Measurements from ENCODE around the gene CNTNAP5.

Gene CNTNAP5

DNA sequence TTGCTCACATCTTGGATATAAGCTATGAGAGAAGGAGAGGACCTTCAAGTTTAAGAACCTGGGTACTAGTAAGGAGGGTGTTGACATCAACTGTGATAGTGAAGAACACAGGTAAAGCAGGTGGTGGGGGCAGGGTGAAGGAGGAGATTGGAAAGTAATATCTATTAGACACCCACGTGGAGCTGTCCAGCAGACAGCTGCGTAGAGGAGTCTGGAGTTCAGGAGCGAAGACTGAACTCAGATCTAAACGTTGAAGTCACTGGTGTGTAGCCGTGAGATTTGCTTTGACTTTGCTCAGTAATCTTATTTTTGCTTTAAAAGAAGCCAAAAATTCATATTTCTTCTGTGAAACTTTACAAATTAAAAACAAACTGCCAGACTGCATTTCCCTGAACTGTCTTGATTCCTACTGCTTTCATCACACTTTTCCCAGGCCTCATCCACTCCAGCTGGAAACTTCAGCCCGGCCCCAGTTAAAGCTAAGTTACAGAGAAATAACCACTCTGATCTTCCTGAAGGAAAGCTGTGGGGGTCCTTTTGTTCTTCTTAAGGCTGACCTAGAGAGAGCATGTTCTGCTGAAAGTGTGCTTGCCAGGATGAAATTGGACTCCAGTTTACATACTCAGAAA, 533.3 kb downstream of the CNTNAP5 start:
- no peak for DNase-seq (ENCODE audit: low read depth)

DNA sequence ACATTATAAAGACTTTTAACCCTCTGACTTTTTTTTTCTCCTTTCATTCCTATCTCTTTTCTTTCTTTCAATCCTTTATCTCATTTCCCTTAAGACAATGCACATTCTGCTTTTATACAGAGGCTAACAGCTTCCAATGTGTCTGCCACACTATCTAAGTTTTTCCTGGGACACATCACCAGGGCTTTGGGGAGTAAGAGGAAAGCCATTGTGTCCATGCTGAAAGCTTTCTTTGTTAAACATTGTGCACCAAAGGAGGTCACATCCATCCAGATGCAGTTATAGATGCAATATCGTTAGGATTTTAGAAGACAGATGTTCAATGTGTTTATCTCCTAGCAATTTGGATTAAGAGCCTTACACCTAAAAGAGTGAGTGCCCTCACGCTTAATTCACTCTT, 534.1 kb downstream of the CNTNAP5 start:
- DNase-seq (ENCODE audit: low read depth) = no peak

DNA sequence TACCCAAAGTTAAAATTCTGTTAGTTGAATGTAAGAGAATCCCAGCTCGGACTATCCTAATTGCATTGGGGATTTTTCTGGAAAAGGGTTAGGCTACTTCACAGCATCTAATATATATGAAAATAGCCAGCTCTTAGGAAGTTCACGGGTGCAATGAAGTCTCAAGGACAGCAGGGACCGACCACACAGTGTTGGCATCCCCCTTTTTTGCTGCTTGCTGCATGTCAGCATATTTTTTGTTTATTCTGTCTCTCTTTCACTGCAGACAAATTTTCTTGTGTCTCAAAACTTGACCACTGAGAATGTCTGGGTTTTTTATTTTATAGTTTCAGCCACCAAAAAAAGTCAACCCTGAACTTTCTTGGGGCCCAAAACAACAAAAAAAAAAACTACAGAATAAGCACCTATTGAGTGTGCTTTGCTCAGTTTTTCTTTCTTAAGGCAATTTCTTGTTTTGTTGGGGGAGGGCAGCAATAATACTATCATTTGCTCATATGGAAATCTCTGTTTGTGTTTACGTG, 535.6 kb downstream of the CNTNAP5 start:
- no peak for DNase-seq (ENCODE audit: low read depth)

DNA sequence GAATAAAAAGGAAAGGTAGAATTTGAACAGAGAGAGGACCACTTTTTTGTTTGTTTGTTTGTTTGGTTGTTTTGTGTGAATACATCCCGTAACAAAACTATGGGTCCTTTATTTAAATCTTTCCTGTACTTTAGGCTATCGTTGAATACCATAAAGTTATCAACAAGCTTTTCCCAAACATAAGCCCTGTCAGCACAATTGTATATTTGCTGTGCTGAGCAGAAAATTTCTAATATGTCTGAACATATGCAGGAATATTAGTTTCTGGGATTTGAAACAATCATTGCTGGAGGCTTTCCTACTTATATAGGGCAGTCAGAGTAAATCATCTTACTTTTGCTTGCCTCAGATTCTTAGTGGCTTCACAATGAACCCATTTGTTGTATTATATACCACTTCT, 536.4 kb downstream of the CNTNAP5 start:
- DNase-seq (ENCODE audit: low read depth) = no peak

DNA sequence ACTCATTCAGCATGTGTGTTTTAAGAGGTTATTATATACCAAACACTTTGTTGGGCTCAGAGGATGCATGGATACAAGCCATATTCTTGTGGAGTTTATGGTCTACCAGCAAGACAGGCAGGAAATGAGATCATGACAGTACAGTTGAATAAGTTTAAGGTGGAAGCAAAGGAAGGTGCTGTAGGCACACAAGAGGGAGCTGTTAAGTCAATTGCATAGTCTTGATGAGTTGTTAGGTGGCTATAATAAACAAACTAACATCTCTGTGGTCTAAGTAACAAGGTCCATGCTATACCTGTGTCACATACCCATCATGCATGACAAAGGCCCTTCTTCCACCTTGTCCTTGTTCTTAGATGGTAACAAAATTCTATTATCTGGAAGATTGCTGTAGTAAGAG, 538.3 kb downstream of the CNTNAP5 start:
- no peak for DNase-seq (ENCODE audit: low read depth)

DNA sequence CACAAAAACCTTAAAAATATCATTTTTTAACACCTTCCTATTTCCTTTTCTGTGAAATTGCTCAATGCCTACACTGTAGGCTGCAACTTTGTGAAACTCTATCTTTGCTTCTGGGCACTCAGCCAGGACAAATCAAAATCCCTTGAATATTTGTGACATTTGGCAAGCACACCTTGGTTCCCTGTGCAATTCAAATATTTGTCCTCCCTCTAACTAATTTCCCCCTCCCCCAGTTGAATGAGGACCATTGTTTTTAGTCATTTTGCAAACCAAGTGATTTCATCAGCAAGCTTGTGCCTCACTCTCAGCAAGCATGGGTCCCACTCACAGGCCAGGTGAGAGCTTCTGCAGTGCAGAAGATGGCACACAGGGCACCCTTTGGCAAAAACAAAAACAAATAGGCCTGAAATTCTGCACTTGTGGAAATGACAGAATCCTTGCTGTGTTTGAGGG, 541.5 kb downstream of the CNTNAP5 start:
- DNase-seq (ENCODE audit: low read depth) = no peak

DNA sequence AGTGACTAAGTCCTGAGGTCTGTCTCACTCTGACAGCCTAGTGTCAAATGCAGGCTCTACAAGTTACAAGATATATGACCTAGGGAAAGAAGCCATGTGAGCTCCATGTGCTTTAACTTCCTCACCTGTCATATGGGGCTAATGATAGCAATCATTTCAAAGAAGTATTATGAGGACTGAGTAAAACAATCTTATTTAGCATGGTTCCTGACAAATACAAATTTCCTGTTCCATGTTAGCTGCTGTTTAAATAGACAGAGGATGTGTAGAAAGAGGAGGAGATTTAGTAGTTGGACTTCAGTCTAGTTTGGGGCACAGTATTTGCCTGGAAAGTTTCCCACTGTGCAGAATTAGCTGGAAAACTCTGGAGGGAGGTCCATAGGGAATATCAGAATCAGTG, 545.8 kb downstream of the CNTNAP5 start:
- DNase-seq (ENCODE audit: low read depth) = no peak

DNA sequence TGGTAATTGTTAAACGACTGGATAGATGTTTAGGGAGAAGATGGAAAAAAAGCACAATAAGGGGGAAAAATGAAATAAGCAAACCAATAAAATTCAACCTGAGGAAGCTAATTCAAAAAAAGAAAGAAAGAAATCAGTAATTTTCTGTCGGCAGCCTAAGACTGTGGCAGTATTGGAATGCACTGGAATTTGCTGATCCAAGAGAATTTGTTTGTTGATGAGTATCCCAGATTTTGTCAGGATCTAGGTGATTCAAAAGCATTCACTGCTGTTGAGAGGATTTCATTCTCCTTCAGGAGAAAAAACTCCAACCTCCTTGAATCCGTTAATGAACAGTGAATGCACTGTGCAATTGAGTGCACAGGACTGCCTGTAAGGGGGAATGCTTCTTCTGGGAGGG, 546.7 kb downstream of the CNTNAP5 start:
- DNase-seq (ENCODE audit: low read depth) = no peak

DNA sequence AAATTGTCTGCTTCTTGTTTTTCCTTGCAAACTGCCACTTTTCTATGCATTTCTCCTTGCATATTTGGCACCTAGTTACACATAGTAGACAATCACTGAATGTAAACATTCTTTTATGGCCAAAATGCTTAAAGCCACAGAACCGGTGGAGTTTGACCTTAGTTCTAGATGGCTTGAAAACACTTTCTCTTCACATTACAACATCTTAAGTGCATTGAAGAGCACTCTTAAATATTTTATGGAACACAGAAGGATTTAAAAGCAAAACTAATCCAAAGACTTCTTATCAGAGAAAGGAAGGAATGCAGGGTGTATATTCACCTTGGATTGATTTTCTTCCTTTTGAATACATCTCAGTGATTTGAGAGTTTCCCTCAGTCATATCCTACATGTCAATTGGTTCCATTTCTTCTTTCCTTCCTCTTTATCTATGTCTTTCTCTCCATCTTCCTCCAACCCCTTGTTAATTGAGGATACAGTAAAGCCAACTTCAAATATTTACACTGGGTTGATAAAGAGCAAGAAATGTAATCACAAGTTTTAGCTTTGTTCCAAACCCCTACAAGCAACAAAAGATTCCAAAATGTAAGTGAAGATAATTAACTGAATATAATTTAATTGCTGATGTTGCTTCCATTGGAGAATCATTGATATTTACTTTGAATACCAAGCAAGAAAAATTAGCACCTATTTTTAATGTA, 548.0 kb downstream of the CNTNAP5 start:
- DNase-seq (ENCODE audit: low read depth) = no peak

DNA sequence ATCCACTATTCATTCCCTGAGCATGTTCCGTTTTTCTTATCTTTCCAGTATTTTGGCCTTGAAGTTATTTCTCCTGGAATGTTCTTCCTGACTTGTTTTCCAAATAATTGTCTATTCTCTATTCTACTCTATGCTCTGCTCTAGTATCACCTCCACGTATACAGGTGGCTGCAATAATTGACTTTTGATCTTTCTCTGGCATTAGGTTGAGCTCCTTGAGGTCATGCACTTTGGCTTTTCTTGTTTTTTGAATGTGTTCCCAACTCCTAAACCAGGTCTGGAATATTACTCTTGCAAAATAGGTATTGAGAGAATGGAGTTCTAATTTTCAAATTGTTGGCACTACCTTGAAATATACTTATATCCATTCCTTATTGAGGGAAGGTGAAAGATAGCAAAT, 550.4 kb downstream of the CNTNAP5 start:
- DNase-seq (ENCODE audit: low read depth) = no peak

DNA sequence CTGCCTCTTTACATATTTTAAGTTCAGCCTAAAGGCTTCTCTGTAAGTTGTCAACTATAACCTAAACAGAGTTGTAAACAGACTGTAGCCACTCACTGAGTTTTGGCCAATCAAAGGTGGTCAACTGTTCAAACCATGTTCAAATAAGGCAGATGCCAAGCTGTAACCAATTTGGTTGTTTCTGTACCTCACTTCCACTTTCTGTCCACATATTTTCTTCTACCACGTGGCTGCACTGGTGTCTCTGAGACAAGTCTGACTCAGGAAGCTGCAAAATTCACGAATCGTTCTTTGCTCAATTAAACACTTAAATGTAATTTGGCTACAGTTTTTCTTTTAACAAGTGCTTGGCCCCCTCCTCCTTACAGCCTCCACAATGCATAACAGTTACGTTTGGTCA, 555.2 kb downstream of the CNTNAP5 start:
- DNase-seq (ENCODE audit: low read depth) = no peak

DNA sequence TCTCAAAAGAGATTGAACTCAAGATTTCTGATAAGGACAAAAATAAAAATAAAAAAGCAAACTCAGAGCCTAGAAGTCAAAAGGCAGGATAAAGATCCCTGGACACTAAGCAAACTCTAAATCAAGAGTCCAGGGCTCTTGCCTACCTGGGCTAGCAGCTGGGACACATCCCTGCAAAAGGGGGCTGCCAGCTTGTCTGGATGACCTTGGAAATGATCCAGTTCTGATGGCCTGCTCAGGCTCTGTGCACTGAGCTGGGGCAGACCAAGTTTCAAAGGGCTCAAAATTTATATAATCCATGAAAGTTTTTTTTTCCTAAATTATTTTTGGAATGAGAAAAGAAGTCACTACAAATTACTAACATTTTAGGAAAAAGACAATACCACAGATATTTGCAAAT, 557.3 kb downstream of the CNTNAP5 start:
- no peak for DNase-seq (ENCODE audit: low read depth)

DNA sequence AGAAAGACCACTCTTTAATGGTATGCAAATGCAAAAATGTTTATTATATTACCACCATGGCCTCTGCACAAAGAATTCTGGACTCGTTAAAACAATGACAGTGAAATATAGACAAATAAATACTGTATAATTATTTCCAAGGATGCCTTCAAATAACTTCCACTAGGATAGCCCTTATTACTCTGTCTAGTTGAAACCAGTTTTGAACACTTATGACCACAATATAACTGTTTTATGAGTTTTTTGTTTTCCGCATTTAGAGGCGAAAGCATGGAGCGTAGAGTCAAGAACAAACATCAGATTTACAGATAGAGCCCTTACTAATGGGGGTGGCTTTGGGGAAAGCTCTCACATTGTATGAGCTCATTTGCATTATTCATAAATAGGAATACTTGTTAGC, 559.5 kb downstream of the CNTNAP5 start:
- no peak for DNase-seq (ENCODE audit: low read depth)

DNA sequence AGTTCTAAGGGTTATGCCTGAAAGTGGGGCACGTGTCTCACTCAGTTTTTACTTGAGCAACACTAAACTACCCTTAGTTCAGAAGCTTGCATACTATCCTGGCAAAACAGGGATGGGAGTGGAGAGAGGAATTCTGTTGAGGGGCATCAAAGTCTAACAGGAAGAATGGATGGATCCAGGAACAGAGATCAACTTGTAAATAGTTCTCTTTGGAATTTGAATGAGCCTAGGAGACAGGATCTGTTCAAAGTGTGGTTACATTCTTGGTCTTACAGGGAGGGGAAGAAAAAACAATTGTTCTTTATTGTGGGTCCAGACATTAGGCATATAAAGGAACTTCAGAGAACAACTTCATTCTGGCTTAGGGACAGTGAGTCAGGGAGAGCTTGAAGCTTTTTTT, 560.2 kb downstream of the CNTNAP5 start:
- DNase-seq (ENCODE audit: low read depth) = no peak

DNA sequence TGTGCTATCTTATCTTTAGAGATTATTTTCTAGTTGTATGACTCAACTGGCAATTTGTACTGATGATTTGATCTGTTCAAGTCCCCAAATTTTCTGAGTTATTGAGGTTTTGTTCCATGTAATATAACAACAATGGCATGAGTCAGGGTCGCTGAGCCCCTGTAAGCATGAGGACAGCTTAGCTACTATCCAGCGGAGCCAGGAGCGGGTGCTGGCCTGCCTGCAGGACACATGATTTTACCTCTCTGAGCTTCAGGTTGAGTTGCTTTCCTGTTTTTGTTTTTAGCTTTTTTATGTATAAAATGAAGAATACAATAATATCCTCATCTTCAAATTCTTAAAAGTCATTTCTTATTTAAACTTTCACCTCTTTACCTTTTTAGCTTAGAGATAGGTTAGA, 561.1 kb downstream of the CNTNAP5 start:
- no peak for DNase-seq (ENCODE audit: low read depth)

DNA sequence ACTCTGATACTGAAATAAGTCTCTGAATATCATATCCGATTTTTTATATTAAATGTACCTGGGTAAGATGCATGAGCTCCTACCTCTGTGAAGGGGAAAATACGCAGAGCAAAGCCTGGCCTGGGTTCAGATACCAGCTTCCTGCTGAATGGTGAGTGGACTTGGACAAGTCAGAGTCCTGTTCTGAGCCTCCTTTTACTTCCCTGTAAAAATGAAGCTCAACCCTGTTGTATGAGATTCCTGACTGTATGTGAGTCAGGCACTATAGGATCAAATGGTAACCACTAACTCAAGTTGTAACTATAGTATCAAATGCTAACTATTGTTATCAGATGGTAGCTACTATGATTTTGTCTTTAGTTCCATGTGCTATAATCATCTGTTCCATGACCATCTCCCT, 561.7 kb downstream of the CNTNAP5 start:
- DNase-seq (ENCODE audit: low read depth) = no peak

DNA sequence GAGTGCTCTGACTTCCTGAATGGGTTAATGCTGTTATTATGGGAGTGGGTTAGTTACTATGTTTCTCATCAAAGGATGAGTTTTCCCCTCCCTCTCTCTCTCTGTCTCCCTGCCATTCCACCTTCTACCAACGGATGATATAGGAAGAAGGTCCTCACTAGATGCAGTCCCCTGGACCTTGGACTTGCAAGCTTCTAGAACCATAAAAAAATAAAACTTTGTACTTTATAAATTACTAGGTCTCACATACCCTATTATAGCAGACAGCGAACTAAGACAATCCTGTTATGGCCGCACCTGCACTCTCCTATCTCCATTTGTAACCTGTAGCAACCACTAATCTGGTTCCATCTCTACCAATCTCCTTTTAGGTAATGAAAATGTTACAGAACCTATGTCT, 564.9 kb downstream of the CNTNAP5 start:
- DNase-seq (ENCODE audit: low read depth) = no peak

DNA sequence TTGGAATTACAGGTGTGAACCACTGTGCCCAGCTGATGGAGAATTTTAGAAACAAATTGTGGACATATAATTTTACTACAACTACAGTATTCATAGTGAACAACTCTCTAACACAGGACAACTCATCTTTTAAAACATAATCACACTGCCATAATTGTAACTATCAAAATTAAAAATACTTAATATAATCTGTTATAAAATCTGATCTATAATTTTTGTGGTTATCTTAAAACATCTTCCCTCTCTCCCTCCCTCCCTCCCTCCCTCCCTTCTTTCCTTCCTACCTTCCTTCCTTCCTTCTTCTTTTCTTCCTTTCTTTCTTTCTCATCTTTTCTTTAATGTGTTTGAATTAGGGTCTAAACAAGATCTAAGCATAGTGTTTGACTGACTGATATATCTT, 577.7 kb downstream of the CNTNAP5 start:
- no peak for DNase-seq (ENCODE audit: low read depth)

DNA sequence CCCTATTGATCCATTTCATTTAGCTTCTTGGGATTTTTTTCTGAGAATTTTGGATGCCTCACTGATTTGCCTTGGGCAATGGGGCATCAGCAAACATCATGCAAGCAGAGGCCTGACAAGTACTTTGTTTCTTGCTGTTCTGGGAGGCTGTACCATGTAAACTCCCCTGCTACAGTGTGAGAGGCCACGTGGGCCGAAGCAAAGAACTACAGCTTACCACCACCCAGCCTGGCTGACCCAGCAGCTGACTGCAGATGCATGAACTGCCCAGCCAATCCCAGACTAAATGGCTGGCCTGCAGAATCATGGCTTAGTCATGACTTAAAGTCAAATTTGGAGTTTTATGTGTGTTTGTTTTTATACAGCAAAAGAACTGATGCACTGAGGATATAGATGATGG, 579.9 kb downstream of the CNTNAP5 start:
- no peak for DNase-seq (ENCODE audit: low read depth)

DNA sequence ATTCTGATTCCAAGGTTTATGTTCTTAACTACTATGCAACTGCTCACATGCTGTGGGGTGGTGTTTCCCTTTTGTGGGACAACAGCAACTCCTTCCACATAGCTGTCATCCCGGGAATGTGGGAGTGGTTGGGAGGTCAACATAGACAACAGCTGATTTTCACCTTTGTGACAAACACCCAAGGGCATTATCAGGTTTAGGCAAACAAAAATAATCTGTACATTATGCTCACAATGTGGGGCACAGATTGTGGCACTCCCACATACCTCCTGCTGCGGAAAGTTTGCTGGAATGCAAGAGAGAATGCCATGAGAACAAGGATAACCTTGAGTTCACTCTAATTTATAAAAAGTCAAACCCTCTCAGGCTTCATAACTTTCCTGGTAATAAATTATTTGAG, 582.6 kb downstream of the CNTNAP5 start:
- no peak for DNase-seq (ENCODE audit: low read depth)

DNA sequence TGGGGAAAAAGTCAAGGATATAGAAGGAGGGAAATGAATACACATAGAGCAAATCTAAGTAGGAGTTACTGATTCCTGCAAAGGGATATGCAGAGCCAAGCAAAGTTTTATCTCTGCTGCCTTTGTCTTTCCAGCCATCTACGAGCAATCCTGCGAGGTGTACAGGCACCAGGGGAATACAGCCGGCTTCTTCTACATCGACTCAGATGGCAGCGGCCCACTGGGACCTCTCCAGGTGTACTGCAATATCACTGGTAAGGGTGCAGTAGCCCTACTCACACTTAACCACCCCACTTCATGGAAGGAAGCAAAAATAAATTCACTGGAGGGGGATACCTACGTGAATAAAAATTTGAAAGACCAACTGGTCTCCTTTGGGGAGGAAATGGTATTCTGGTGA, 584.6 kb downstream of the CNTNAP5 start:
- DNase-seq (ENCODE audit: low read depth) = no peak

DNA sequence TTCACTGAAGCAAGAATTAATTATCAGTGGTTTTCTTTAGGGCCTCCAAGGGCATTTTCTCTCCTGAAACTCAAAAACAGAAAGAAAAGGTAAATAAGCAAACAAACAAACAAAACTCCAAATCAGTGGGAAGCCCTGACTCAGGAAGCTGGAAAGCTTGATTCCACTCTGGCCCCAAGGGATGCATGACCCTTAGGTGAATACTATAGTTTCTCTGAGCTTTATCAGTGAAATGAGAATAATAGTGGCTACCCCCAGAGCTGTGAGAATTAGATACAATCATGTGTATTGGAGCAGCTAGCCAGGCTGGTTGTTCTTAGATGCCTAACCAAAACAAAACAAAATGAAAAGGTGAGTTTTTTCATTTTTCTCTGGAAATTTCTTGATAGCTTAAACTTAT, 585.1 kb downstream of the CNTNAP5 start:
- DNase-seq (ENCODE audit: low read depth) = no peak

DNA sequence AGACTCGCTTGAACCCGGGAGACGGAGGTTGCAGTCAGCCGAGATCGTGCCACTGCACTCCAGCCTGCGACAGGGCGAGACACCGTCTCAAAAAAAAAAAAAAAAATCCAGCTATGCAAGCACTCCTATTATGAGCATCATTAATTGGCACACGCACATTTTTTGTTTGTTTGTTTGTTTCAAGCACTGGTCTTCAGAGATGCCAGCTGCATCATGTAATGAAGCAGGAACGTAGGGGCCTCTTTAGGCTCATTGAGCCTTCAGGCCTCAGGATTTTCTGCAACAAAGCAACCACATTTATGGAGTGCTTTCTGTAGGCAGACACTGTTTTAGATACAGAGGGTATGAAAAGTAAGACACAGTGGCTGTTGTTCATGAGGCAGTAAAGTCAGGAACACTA, 585.8 kb downstream of the CNTNAP5 start:
- DNase-seq (ENCODE audit: low read depth) = no peak

DNA sequence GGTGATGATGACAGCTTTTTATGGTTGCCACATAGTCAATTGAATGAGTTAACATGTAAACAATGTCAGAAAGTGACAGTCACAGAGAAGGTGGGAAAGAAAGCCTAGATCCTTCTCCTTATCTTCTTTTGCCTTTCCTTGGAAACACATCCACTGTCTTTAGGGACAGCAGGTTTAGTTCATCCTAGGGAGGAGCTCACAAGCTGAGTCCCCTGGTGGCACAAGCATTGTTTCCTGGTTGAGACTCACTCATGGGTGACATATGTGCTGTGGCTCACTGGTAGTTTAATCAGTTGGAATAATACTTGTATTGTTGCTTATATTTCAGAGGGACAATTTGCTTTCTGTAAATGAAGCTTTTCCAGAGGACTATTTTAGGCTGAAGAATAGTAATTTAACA, 598.5 kb downstream of the CNTNAP5 start:
- no peak for DNase-seq (ENCODE audit: low read depth)

All from fibroblast of gingiva (primary cell).